Measurements from ENCODE around the gene TNS4. TPM values are rescaled to one million over a fixed set of nuclear protein-coding genes. Genes with fewer than 3 reads are reported as not detected.

The TNS4 gene
- polyA plus RNA-seq, 2 of the 4 experiments (the other 2 are of a cell fraction) = 24.2 to 73.5 TPM

DNA sequence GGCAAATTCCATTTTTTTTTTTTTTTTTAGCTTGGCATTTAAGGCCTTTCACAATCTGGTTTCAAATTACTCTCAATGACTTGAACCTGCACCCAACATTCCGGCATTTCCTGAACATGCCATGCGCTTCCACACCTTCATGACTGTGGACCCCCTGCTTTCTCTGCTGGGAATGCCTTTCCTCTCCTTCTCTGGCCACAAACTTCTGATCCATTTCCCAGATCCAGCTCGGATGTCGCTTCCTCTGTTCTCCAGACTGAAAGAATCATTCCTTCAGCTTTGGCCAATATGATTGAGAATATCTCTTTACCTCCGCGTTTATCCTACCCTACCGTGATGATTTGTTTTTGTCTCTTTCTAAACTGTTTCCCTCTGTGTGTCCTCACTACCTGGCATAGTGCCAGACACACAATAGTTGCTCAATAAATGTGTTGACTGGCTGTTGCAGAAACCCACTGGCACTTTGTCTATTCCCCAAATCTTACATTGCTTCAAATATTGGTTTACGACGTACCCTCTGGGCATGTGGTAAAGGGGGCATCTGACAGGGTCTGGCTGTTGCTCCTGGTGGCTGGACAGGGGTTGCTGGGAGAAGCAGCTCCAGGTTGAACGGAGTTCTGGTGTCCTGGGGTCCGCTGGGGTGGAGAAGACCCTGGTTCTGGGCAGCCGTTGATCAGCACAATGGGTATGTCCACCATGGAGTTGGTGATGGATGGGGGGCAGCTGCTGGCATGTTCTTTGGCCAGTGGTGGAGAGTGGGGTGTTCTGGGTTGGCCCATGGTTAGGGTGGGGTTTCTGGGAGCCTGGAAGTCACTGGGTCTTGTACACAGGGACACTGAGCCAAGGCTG lies 14.7 kb downstream of the TNS4 start (continued):
- no peak for TF ChIP-seq ESRRA (IDR thresholded peaks at IDR 0.05; ENCODE audit: borderline replicate concordance, low read length)
- TF ChIP-seq, protein P1, sequence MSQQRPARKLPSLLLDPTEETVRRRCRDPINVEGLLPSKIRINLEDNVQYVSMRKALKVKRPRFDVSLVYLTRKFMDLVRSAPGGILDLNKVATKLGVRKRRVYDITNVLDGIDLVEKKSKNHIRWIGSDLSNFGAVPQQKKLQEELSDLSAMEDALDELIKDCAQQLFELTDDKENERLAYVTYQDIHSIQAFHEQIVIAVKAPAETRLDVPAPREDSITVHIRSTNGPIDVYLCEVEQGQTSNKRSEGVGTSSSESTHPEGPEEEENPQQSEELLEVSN (IDR thresholded peaks at IDR 0.05; ENCODE audit: borderline replicate concordance, low read depth) = peak; percentile 69; the same call in 1 of the 2 replicates

DNA sequence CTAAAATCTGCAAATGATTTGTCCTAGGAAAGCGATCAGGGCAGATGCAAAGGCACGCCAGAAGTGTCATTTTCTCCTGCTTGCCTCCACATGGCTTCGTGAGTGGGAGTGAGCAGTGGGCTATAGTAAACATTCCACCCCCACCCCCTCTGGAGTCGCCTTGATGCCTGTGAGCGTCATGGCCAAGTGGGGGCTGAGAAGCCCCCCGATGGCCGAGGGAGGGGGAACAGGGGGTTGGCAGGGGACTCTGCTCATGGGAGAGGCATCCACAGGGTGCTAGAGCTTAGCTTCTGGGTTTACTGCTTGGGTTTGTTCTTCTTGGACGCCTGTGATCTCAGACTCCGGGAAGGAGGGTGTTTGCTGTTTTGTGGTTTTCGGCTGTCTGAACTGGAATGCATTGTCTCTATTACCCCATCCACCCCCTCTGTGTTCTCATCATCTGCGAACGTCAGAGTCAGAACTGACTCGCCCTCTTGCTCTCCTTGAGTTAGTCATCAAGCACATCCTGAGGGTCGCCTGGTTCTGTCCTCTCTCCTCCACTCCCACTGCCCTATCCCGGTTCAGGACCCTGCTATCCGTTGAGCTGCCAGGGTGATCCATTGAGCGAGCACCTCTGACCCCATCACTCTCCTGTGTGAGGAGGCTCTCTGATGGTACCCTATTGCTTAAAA lies 15.4 kb downstream of the TNS4 start:
- ChIA-PET CTCF (interaction anchor here (0.8 to 15.5 kb wide), 21 partner anchors 9 to 124 kb away, joined by 3 to 379 read pairs (median 5); partner anchors contain the start of gene TNS4), POLR2A (interaction anchor here (0.5 to 4.7 kb wide), 29 partner anchors 8 to 161 kb away, joined by 3 to 42 read pairs (median 5); partner anchors contain the start of genes SMARCE1 and TNS4)
- 7% methylated on average over 15 of the region's 17 CpGs for WGBS (ENCODE audit: missing lambda C conversion rate)
- peaks cover 98% of the 10 kb centered on the region for H3K4me1 ChIP-seq
- ATAC-seq (peak; percentile 73 to 81), DNase-seq (ENCODE audit: low read depth in 1 of 2, low spot score in 1 of 2) (peak; percentile 96 to 99), FAIRE-seq (no peak)
- no peaks in the 10 kb centered on the region for H3K9me3 ChIP-seq
- H3K4me3 ChIP-seq = no peak overlapping the region
- peak overlapping the region; percentile 96 to 97 for H3K27ac ChIP-seq
- peak overlapping the region; percentile 61 for H3K4me2 ChIP-seq
- no peak for TF ChIP-seq CBX2 (IDR thresholded peaks at IDR 0.05; ENCODE audit: borderline replicate concordance, low read depth)
- no peak for TF ChIP-seq KDM1A (IDR thresholded peaks at IDR 0.05; ENCODE audit: low read depth)
- TF ChIP-seq PHF8 (IDR thresholded peaks at IDR 0.05; ENCODE audit: borderline replicate concordance, low read depth) = no peak
- TF ChIP-seq ZNF302 (CRISPR knock-in tag; IDR thresholded peaks at IDR 0.05) = peak; percentile 97
- TF ChIP-seq TFCP2L1 (CRISPR knock-in tag; IDR thresholded peaks at IDR 0.05) = peak; percentile 86; the same call in 1 of the 2 replicates
- no peak for TF ChIP-seq SREBF2 (IDR thresholded peaks at IDR 0.05)
- no peak for TF ChIP-seq RNF2 (IDR thresholded peaks at IDR 0.05; ENCODE audit: borderline replicate concordance, low read depth)
- TF ChIP-seq RCOR1 (IDR thresholded peaks at IDR 0.05; ENCODE audit: low read depth, low read length) = no peak
- TF ChIP-seq, protein P2, sequence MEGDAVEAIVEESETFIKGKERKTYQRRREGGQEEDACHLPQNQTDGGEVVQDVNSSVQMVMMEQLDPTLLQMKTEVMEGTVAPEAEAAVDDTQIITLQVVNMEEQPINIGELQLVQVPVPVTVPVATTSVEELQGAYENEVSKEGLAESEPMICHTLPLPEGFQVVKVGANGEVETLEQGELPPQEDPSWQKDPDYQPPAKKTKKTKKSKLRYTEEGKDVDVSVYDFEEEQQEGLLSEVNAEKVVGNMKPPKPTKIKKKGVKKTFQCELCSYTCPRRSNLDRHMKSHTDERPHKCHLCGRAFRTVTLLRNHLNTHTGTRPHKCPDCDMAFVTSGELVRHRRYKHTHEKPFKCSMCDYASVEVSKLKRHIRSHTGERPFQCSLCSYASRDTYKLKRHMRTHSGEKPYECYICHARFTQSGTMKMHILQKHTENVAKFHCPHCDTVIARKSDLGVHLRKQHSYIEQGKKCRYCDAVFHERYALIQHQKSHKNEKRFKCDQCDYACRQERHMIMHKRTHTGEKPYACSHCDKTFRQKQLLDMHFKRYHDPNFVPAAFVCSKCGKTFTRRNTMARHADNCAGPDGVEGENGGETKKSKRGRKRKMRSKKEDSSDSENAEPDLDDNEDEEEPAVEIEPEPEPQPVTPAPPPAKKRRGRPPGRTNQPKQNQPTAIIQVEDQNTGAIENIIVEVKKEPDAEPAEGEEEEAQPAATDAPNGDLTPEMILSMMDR (IDR thresholded peaks at IDR 0.05) = no peak
- peak; percentile 25; the same call in 1 of the 2 replicates for TF ChIP-seq FOSB (CRISPR knock-in tag; IDR thresholded peaks at IDR 0.05)
- TF ChIP-seq, protein P3, sequence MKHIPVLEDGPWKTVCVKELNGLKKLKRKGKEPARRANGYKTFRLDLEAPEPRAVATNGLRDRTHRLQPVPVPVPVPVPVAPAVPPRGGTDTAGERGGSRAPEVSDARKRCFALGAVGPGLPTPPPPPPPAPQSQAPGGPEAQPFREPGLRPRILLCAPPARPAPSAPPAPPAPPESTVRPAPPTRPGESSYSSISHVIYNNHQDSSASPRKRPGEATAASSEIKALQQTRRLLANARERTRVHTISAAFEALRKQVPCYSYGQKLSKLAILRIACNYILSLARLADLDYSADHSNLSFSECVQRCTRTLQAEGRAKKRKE (CRISPR knock-in tag; IDR thresholded peaks at IDR 0.05; ENCODE audit: low read depth) = peak; percentile 93
- no peak for TF ChIP-seq KDM5A (IDR thresholded peaks at IDR 0.05)
- TF ChIP-seq, protein P4, sequence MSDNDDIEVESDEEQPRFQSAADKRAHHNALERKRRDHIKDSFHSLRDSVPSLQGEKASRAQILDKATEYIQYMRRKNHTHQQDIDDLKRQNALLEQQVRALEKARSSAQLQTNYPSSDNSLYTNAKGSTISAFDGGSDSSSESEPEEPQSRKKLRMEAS (IDR thresholded peaks at IDR 0.05) = peak; percentile 67
- peak; percentile 43 for TF ChIP-seq RARB (CRISPR knock-in tag; IDR thresholded peaks at IDR 0.05)
- TF ChIP-seq POLR2A (IDR thresholded peaks at IDR 0.05; ENCODE audit: low read length) = no peak
- TF ChIP-seq ZSCAN20 (CRISPR knock-in tag; IDR thresholded peaks at IDR 0.05) = peak; percentile 94
- no peak for TF ChIP-seq MAZ (IDR thresholded peaks at IDR 0.05; ENCODE audit: borderline replicate concordance, low read depth, low read length)
- TF ChIP-seq, protein P5, sequence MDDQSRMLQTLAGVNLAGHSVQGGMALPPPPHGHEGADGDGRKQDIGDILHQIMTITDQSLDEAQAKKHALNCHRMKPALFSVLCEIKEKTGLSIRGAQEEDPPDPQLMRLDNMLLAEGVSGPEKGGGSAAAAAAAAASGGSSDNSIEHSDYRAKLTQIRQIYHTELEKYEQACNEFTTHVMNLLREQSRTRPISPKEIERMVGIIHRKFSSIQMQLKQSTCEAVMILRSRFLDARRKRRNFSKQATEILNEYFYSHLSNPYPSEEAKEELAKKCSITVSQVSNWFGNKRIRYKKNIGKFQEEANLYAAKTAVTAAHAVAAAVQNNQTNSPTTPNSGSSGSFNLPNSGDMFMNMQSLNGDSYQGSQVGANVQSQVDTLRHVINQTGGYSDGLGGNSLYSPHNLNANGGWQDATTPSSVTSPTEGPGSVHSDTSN (IDR thresholded peaks at IDR 0.05) = peak; percentile 60
- peak; percentile 96 for TF ChIP-seq HOXB5 (CRISPR knock-in tag; IDR thresholded peaks at IDR 0.05)
- TF ChIP-seq HOXA7 (CRISPR knock-in tag; IDR thresholded peaks at IDR 0.05) = peak; percentile 59
- no peak for TF ChIP-seq EHMT2 (IDR thresholded peaks at IDR 0.05; ENCODE audit: low read depth)
- peak; percentile 42 for TF ChIP-seq SMC3 (IDR thresholded peaks at IDR 0.05)
- no peak for TF ChIP-seq HDAC2 (IDR thresholded peaks at IDR 0.05)
- TF ChIP-seq CHD2 (IDR thresholded peaks at IDR 0.05; ENCODE audit: low read length, partially characterized antibody) = no peak
- peak; percentile 86 to 94 for TF ChIP-seq CEBPB (IDR thresholded peaks at IDR 0.05)
- peak; percentile 98 for TF ChIP-seq GATA3 (IDR thresholded peaks at IDR 0.05; ENCODE audit: borderline replicate concordance)
- TF ChIP-seq ZFP36 (IDR thresholded peaks at IDR 0.05; ENCODE audit: borderline replicate concordance, partially characterized antibody) = no peak
- no peak for TF ChIP-seq NFE2L2 (conservative IDR thresholded peaks at IDR 0.05; ENCODE audit: low read length)
- TF ChIP-seq FOSL2 (IDR thresholded peaks at IDR 0.05) = peak; percentile 94
- peak; percentile 97 for TF ChIP-seq FOSL2 (CRISPR knock-in tag; IDR thresholded peaks at IDR 0.05)
- TF ChIP-seq HEYL (CRISPR knock-in tag; IDR thresholded peaks at IDR 0.05) = peak; percentile 93
- peak; percentile 79; the same call in 1 of the 2 replicates for TF ChIP-seq FOXS1 (CRISPR knock-in tag; IDR thresholded peaks at IDR 0.05)
